Body of pancreas (tissue), 4 donors: ENCODE data around the gene MICU2. TPM values are rescaled to one million over a fixed set of nuclear protein-coding genes. Genes with fewer than 3 reads are reported as not detected.

ENCODE experiments used
- ATAC-seq: fragments of 150-250 bp; one replicate; pipeline ENCODE4 v1.9.1; 2016
- DNase-seq, 4 donors: peaks; one replicate each; pipeline ENCODE4 v3.0.0-alpha.2; 2019
- H3K27ac ChIP-seq, 4 donors: fragments of 200-600 bp; sonication (generic); 1 replicate in 3 of 4; 2 replicates in 1 of 4; pipeline versions ENCODE4 v1.5.1 to v1.6.1; 2016 to 2019; ENCODE audit warnings: mild to moderate bottlenecking in 1 of 4, mixed read lengths in 1 of 4, moderate library complexity in 1 of 4
- H3K27me3 ChIP-seq, 2 donors: fragments of 200-600 bp; sonication (generic); one replicate each; pipeline ENCODE4 v1.6.0; 2016; ENCODE audit warnings: mild to moderate bottlenecking in 1 of 2
- H3K36me3 ChIP-seq, 2 donors: fragments of 200-600 bp; sonication (generic); replicated peaks in 1 of 2; 2 replicates each; pipeline ENCODE4 v1.5.1; 2016; ENCODE audit warnings: low read depth in 2 of 2; ENCODE audit not compliant: insufficient read depth in 1 of 2
- H3K4me1 ChIP-seq: fragments of 200-600 bp; sonication (generic); one replicate; pipeline ENCODE4 v1.6.0; 2016
- H3K4me3 ChIP-seq, 2 donors: fragments of 200-600 bp; sonication (generic); 1 replicate in 1 of 2; 2 replicates in 1 of 2; pipeline ENCODE4 v1.5.1; 2016 to 2019
- H3K9me3 ChIP-seq, 3 donors: fragments of 200-600 bp; sonication (generic); 1 replicate in 2 of 3; 2 replicates in 1 of 3; pipeline ENCODE4 v1.5.1; 2016
- POLR2A ChIP-seq, 3 donors: fragments of 450-650 bp; IDR thresholded peaks; one replicate each; pipeline ENCODE4 v1.6.1; 2016; ENCODE audit warnings: antibody characterized with exemption in 3 of 3, mild to moderate bottlenecking in 2 of 3
- WGBS, 2 donors: methylation state at CpG; one replicate each; pipeline ENCODE4 v1.1.5; 2017; 5-methylcytosine and 5-hydroxymethylcytosine counted together
- intact Hi-C: fragments of 100-400 bp; cut with DNase I; formaldehyde crosslinking; loops from one replicate; pipeline ENCODE4 v1.15.1; 2023
- total RNA-seq, 2 donors: library from RNA; depleted of rRNA; stranded (reverse); fragments of >200 nt; gene quantifications; one replicate each; pipeline ENCODE4 v1.1.0, GENCODE V29; 2016
- TF ChIP-seq, protein P1 (sequence below), 7 experiments: fragments of 450-650 bp in 4 of 7; fragments of 200-600 bp in 3 of 7; sonication (generic) in 3 of 7; IDR thresholded peaks; one replicate each; pipeline ENCODE4 v1.5.1; 2016 to 2019; ENCODE audit warnings: antibody characterized with exemption in 7 of 7

Gene MICU2
- total RNA-seq, 2 donors from 2014 or later, result 31.6 to 62.6 TPM

DNA sequence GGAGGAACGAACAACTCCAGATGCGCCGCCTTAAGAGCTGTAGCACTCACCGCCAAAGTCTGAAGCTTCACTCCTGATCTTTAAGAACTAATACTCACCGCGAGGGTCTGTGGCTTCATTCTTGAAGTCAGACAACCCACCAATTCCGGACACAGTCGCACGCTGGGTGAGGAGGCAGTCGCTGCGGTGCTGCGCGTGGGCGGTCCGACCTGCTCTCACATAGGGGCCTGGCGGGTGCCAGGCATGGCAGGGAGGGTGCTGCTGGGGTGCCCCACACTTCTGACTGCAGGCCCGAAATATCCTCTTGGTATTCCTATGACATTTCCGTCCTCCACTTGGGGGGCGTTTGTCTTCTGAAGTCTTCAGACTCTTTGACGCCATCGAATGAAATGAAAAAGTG, 7.4 kb upstream of the MICU2 start:
- H3K36me3 ChIP-seq, result no peaks in the 10 kb centered on the region
- H3K4me3 ChIP-seq, result no peak overlapping the region
- no peak for DNase-seq
- 88 to 89% methylated on average over 13 to 21 of the region's 21 CpGs for WGBS, 2 donors
- no peak overlapping the region for H3K27ac ChIP-seq
- H3K27me3 ChIP-seq, result no peaks in the 10 kb centered on the region
- no peaks in the 10 kb centered on the region for H3K9me3 ChIP-seq
- intact Hi-C loops, result no loop called here
- TF ChIP-seq POLR2A (IDR thresholded peaks at IDR 0.05), result no peak
- TF ChIP-seq, protein P1, sequence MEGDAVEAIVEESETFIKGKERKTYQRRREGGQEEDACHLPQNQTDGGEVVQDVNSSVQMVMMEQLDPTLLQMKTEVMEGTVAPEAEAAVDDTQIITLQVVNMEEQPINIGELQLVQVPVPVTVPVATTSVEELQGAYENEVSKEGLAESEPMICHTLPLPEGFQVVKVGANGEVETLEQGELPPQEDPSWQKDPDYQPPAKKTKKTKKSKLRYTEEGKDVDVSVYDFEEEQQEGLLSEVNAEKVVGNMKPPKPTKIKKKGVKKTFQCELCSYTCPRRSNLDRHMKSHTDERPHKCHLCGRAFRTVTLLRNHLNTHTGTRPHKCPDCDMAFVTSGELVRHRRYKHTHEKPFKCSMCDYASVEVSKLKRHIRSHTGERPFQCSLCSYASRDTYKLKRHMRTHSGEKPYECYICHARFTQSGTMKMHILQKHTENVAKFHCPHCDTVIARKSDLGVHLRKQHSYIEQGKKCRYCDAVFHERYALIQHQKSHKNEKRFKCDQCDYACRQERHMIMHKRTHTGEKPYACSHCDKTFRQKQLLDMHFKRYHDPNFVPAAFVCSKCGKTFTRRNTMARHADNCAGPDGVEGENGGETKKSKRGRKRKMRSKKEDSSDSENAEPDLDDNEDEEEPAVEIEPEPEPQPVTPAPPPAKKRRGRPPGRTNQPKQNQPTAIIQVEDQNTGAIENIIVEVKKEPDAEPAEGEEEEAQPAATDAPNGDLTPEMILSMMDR (IDR thresholded peaks at IDR 0.05), result no peak
- H3K4me1 ChIP-seq, result no peaks in the 10 kb centered on the region
- ATAC-seq, result no peak

DNA sequence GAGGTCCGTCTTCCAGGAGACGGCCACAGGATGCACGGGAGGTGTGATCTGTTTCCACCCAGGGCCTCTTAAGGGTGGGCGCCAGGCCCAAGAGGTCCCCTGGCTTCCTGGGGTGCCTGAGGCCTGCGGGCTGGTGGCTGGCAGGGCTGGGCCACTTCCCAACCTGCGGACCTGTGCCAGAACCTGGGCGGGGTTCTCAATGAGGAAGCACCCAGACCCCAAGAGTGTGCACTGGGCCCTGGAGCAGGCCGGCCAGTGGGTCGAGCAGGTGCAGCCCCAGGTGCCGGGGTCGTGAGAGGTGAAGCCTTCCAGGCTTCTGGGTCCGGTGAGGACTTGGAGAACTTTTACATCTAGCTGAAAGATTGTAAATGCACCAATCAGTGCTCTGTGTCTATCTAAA, 6.7 kb upstream of the MICU2 start:
- DNase-seq (no peak), ATAC-seq (no peak)
- intact Hi-C loops, result no loop called here
- TF ChIP-seq, protein P1 (IDR thresholded peaks at IDR 0.05), result no peak
- no peak for TF ChIP-seq POLR2A (IDR thresholded peaks at IDR 0.05)
- Histone ChIP-seq H3K27ac (no peak overlapping the region), H3K27me3 (no peaks in the 10 kb centered on the region), H3K9me3 (no peaks in the 10 kb centered on the region), H3K4me3 (no peak overlapping the region), H3K4me1 (no peaks in the 10 kb centered on the region), H3K36me3 (no peaks in the 10 kb centered on the region)
- 68 to 81% methylated on average over 3 to 10 of the region's 12 CpGs for WGBS, 2 donors

DNA sequence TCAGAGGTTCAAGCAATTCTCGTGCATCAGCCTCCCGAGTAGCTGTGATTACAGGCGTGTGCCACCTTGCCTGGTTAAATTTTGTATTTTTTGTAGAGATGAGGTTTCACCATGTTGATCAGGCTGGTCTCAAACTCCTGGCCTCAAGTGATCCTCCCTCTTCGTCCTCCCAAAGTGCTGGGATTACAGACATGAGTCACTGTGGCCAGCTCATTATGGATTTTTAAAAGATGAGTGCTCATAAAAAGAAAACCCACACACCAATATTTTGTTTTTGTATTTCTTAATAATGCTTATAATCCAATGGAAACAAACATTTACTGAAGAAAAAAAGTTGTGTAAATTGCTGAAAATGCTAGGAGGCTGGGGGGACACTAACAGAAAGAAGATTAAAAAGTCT, 5.0 kb upstream of the MICU2 start:
- Histone ChIP-seq H3K9me3 (no peaks in the 10 kb centered on the region), H3K27me3 (no peaks in the 10 kb centered on the region), H3K4me1 (peaks cover 6% of the 10 kb centered on the region), H3K4me3 (no peak overlapping the region), H3K36me3 (no peaks in the 10 kb centered on the region), H3K27ac (no peak overlapping the region)
- ATAC-seq, result no peak
- no peak for DNase-seq
- TF ChIP-seq, protein P1 (IDR thresholded peaks at IDR 0.05), result no peak
- no peak for TF ChIP-seq POLR2A (IDR thresholded peaks at IDR 0.05)
- 72 to 78% methylated on average over 4 of the region's 4 CpGs for WGBS, 2 donors
- intact Hi-C loops, result no loop called here

DNA sequence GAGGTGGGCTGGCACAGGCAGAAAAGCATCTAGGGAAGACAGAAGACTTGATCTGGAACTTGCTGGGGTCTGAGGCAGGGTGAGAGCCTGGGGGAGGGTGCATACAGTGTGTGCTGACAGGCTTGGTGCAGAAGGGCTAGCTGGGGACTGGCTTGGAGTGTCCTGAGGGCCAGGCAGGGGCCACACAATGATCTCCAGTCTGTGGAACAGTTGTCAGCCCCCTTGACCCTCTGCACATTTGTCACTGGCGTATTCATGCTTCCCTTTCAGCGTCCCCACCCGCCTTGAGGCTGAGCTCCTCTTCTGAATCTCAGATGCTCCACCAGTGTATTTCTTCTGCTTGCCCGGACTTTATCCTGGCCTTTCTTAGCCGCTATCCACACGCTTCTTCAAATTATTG, 2.8 kb upstream of the MICU2 start:
- no peaks in the 10 kb centered on the region for H3K36me3 ChIP-seq
- 59 to 61% methylated on average over 6 of the region's 6 CpGs for WGBS, 2 donors
- no peak overlapping the region for H3K4me3 ChIP-seq
- DNase-seq (no peak), ATAC-seq (no peak)
- H3K27ac ChIP-seq, result no peak overlapping the region
- H3K27me3 ChIP-seq, result no peaks in the 10 kb centered on the region
- TF ChIP-seq, protein P1 (IDR thresholded peaks at IDR 0.05), result no peak
- TF ChIP-seq POLR2A (IDR thresholded peaks at IDR 0.05), result no peak
- H3K4me1 ChIP-seq, result peaks cover 6% of the 10 kb centered on the region
- intact Hi-C loops, result no loop called here
- no peaks in the 10 kb centered on the region for H3K9me3 ChIP-seq

DNA sequence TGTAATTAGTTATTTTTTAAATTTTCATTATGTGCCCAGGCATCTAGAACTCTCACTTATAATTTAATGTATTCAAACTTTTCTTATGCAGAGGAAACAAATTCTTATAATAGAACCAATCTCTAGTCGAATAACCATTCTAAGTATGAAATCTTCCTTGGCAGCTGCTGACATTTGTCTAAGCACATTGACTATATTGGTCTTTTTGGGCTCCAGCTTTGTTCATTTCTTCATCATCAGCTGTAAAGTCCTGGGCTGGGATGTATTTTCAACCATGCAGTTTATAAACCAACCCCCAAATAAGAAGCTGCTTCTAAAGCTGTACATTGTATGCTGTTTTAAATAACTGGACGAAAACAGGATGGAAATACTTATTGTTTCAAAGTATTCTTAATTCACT, 2.3 kb upstream of the MICU2 start:
- ATAC-seq (no peak), DNase-seq (no peak)
- Histone ChIP-seq H3K27ac (no peak overlapping the region), H3K4me3 (no peak overlapping the region), H3K9me3 (no peaks in the 10 kb centered on the region), H3K36me3 (no peaks in the 10 kb centered on the region), H3K4me1 (peaks cover 6% of the 10 kb centered on the region), H3K27me3 (no peaks in the 10 kb centered on the region)
- intact Hi-C loops, result no loop called here
- no peak for TF ChIP-seq POLR2A (IDR thresholded peaks at IDR 0.05)
- TF ChIP-seq, protein P1 (IDR thresholded peaks at IDR 0.05), result no peak
- 45 to 55% methylated on average over 2 of the region's 2 CpGs for WGBS, 2 donors
